Endothelial cell of umbilical vein (primary cell): ENCODE measurements around the gene VEGFA. TPM values are rescaled to one million over a fixed set of nuclear protein-coding genes. Genes with fewer than 3 reads are reported as not detected.

Source experiments
- BruUV-seq: library from RNA; stranded (reverse); fragments of 400-500 nt; replicated peaks from 2 replicates; lab custom pipeline; 2021; lab: Mats Ljungman, UMichigan
- CTCF ChIA-PET: fragments of 300-600, 350-600 bp; sonication (Branson Sonifier 250); formaldehyde crosslinking; loops from one replicate; lab custom pipeline; 2021; ENCODE audit warnings: antibody characterized with exemption, inconsistent platforms; lab: Charles Lee
- POLR2A ChIA-PET: fragments of 300-600, 350-600 bp; sonication (Branson Sonifier 250); formaldehyde crosslinking; loops from one replicate; lab custom pipeline; 2021; ENCODE audit warnings: antibody characterized with exemption, inconsistent platforms; lab: Charles Lee
- DNase-seq: peaks from one replicate; pipeline ENCODE4 v3.0.0-alpha.2; 2011; ENCODE audit warnings: low read depth, low spot score
- FAIRE-seq: peaks from 2 replicates; lab custom pipeline; 2011; peaks lifted over from hg19 to GRCh38; lab: Jason Lieb, UNC
- H2AFZ ChIP-seq: 2 replicates; pipeline ENCODE4 v1.6.0; 2012; ENCODE audit warnings: low read depth, low read length, control low read depth, inconsistent platforms
- H3K27ac ChIP-seq: 2 replicates; pipeline ENCODE4 v1.5.1; 2011; ENCODE audit warnings: low read depth, mild to moderate bottlenecking, control low read depth, low read length, moderate library complexity; ENCODE audit not compliant: insufficient read depth
- H3K27me3 ChIP-seq, 2 experiments: 2 replicates each; pipeline versions ENCODE4 v1.6.0 to v1.6.1; 2011; ENCODE audit warnings: low read length in 2 of 2, mixed read lengths in 1 of 2; ENCODE audit not compliant: control insufficient read depth in 2 of 2, insufficient read depth in 2 of 2
- H3K36me3 ChIP-seq, 2 experiments: 2 replicates in 1 of 2; 3 replicates in 1 of 2; pipeline ENCODE4 v1.5.1; 2011; ENCODE audit warnings: low read length in 2 of 2, mild to moderate bottlenecking in 1 of 2, moderate library complexity in 1 of 2; ENCODE audit not compliant: control insufficient read depth in 2 of 2, insufficient read depth in 2 of 2; ENCODE audit errors: extremely low read depth in 1 of 2
- H3K4me1 ChIP-seq: 3 replicates; pipeline ENCODE4 v1.5.1; 2011; ENCODE audit warnings: mild to moderate bottlenecking, low read length; ENCODE audit not compliant: control insufficient read depth, insufficient read depth; ENCODE audit errors: extremely low read depth
- H3K4me2 ChIP-seq: 2 replicates; pipeline ENCODE4 v1.6.1; 2011; ENCODE audit warnings: low read length, control low read depth, mixed read lengths; ENCODE audit not compliant: insufficient read depth
- H3K4me3 ChIP-seq, 3 experiments: fragments of 200-600 bp in 1 of 3; sonication (generic), shearing (Covaris generic) in 1 of 3; replicated peaks in 1 of 3; 2 replicates each; pipeline ENCODE4 v1.5.1; 2011 to 2016; ENCODE audit warnings: control low read depth in 3 of 3, low read length in 3 of 3, mild to moderate bottlenecking in 2 of 3, inconsistent platforms in 1 of 3, low read depth in 1 of 3, moderate library complexity in 1 of 3; ENCODE audit not compliant: insufficient read depth in 1 of 3
- H3K79me2 ChIP-seq: 2 replicates; pipeline ENCODE4 v1.6.0; 2012; ENCODE audit warnings: low read length, inconsistent platforms; ENCODE audit not compliant: control insufficient read depth, insufficient read depth
- H3K9ac ChIP-seq: replicated peaks from 2 replicates; pipeline ENCODE3; 2011; ENCODE audit warnings: low read length, control low read depth; ENCODE audit not compliant: insufficient read depth; ENCODE audit errors: extremely low read depth
- H3K9me1 ChIP-seq: replicated peaks from 3 replicates; pipeline ENCODE4 v1.6.0; 2011; ENCODE audit warnings: mild to moderate bottlenecking, low read length; ENCODE audit not compliant: control insufficient read depth, insufficient read depth; ENCODE audit errors: extremely low read depth
- H3K9me3 ChIP-seq: replicated peaks from 2 replicates; pipeline ENCODE4 v1.5.1; 2012; ENCODE audit warnings: low read length, inconsistent platforms; ENCODE audit not compliant: control insufficient read depth, insufficient read depth
- H4K20me1 ChIP-seq: replicated peaks from 2 replicates; pipeline ENCODE3; 2011; ENCODE audit warnings: mild to moderate bottlenecking, low read length; ENCODE audit not compliant: control insufficient read depth, insufficient read depth; ENCODE audit errors: extremely low read depth
- CTCF ChIP-seq, 2 donors: IDR thresholded peaks; 1 replicate in 1 of 2; 2 replicates in 1 of 2; pipeline ENCODE4 v1.5.1; 2011; ENCODE audit warnings: low read length in 2 of 2, mild to moderate bottlenecking in 2 of 2, moderate library complexity in 2 of 2, control low read depth in 1 of 2, inconsistent platforms in 1 of 2, low read depth in 1 of 2; ENCODE audit not compliant: insufficient read depth in 1 of 2; ENCODE audit errors: extremely low read depth in 1 of 2
- EZH2 ChIP-seq: IDR thresholded peaks from 2 replicates; pipeline ENCODE4 v1.6.1; 2012; ENCODE audit warnings: borderline replicate concordance, low read depth, mild to moderate bottlenecking, moderate library complexity, low read length, inconsistent platforms; ENCODE audit not compliant: severe bottlenecking
- FOS ChIP-seq: IDR thresholded peaks from 2 replicates; pipeline ENCODE4 v1.6.1; 2011; ENCODE audit warnings: mild to moderate bottlenecking, low read length, moderate library complexity, borderline replicate concordance; ENCODE audit not compliant: insufficient read depth
- GATA2 ChIP-seq: IDR thresholded peaks from 2 replicates; pipeline ENCODE4 v1.7.0; 2011; ENCODE audit warnings: low read depth, mild to moderate bottlenecking, moderate library complexity, mixed read lengths, low read length; ENCODE audit not compliant: insufficient read length, insufficient read depth
- JUN ChIP-seq: IDR thresholded peaks from 2 replicates; pipeline ENCODE4 v1.6.1; 2011; ENCODE audit warnings: borderline replicate concordance, low read depth; ENCODE audit not compliant: insufficient read length, insufficient read depth
- MAX ChIP-seq: IDR thresholded peaks from 2 replicates; pipeline ENCODE4 v1.6.1; 2011; ENCODE audit not compliant: insufficient read depth, insufficient read length
- MYC ChIP-seq: IDR thresholded peaks from one replicate; pipeline ENCODE4 v1.6.1; 2011; ENCODE audit warnings: mild to moderate bottlenecking, low read depth, low read length
- POLR2A ChIP-seq: IDR thresholded peaks from 2 replicates; pipeline ENCODE4 v1.6.1; 2012; ENCODE audit warnings: low read depth, mild to moderate bottlenecking, control low read depth, low read length
- POLR2AphosphoS5 ChIP-seq: IDR thresholded peaks from 2 replicates; pipeline ENCODE4 v1.6.1; 2012; ENCODE audit warnings: low read depth, mild to moderate bottlenecking, control low read depth, low read length, moderate library complexity; ENCODE audit not compliant: insufficient read depth
- dilution Hi-C: fragments of 300-500 bp; cut with MboI; formaldehyde crosslinking; loops from one replicate; pipeline ENCODE4 v1.15.0; 2019; ENCODE audit warnings: low sequenced_read_pairs; ENCODE audit not compliant: extremely low pct_ligation_motif_present
- intact Hi-C: fragments of 100-400 bp; cut with micrococcal nuclease; formaldehyde crosslinking; loops from one replicate; pipeline ENCODE4 v1.10.0; 2022
- polyA plus RNA-seq, 4 experiments: library from polyadenylated mRNA; depleted of rRNA in 3 of 4; stranded (reverse) in 3 of 4; unstranded in 1 of 4; fragments of >200 nt; gene quantifications; 2 replicates each; pipeline versions ENCODE4 v1.2.1 to v1.2.3, GENCODE V29; 2011 to 2012; ENCODE audit warnings: missing spikeins in 1 of 4
- total RNA-seq: library from RNA; stranded (reverse); gene quantifications from 2 replicates; pipeline ENCODE4 v1.2.3, GENCODE V29; 2021

The VEGFA gene
- total and polyA plus RNA-seq, 2 donors (not counting 3 experiments of a cell fraction or from before 2014, with no cell fraction given) = 18.1 to 19.9 TPM

- Histone ChIP-seq H3K79me2 (no peaks in the 10 kb centered on the region), H2AFZ (no peak overlapping the region), H3K36me3 (no peaks in the 10 kb centered on the region), H4K20me1 (no peaks in the 10 kb centered on the region), H3K27ac (no peak overlapping the region), H3K4me2 (no peak overlapping the region), H3K4me1 (no peaks in the 10 kb centered on the region), H3K9me3 (no peaks in the 10 kb centered on the region), H3K27me3 (peaks cover 0 to 11% of the 10 kb centered on the region in 2 experiments), H3K9ac (no peak overlapping the region), H3K9me1 (no peaks in the 10 kb centered on the region), H3K4me3 (no peak overlapping the region)
- CTCF ChIA-PET = interaction anchor here (0.8 to 1.1 kb wide), 2 partner anchors 60 to 249 kb away, joined by 3 to 4 read pairs; partner anchors contain the start of gene VEGFA
- dilution Hi-C loops = no loop called here
- FAIRE-seq (no peak), DNase-seq (no peak)
- POLR2A ChIA-PET = no interaction called here
- no TSS peak for BruUV-seq
- TF ChIP-seq MYC (no peak), CTCF (IDR thresholded peaks at IDR 0.05; ENCODE audit: extremely low read depth in 1 of 2, insufficient read depth in 1 of 2, low read depth in 1 of 2, low read length in 2 of 2) (no peak), FOS (no peak), POLR2AphosphoS5 (no peak), GATA2 (no peak), POLR2A (no peak), JUN (no peak), MAX (no peak), EZH2 (no peak)
- intact Hi-C loops = no loop called here
Observed at GRCh38 chr6:43829470-43829869, 59.5 kb downstream of the VEGFA start.
